ENCODE results near the gene TENM3.

TENM3 gene

DNA sequence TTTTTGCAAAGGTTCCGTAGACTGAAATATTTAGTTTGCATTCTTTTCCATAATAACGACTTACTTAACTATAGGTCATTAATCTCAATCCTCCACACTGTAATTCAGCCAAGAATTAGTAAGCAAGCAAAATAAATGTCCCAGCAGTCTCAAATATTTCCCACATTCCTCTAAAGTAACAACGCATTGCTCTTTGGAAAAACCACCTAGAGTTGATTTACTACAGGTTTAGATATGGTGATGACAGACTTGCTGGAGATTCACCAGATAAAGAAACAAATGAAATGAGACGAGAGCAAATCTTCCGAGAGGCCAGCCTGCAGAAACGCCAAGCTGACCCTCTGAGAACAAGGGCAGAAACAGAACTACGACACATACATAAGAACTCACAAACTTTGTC, 28.9 kb downstream of the TENM3 start:
- no peak overlapping the region for H3K4me3 ChIP-seq (ENCODE audit: low read length in 2 of 2)
- no peaks in the 10 kb centered on the region for H3K27me3 ChIP-seq (ENCODE audit: control insufficient read depth in 1 of 2, insufficient read depth in 2 of 2, low read length in 2 of 2)
- H3K9me3 ChIP-seq (ENCODE audit: control insufficient read depth in 2 of 2, low read length in 2 of 2) = no peaks in the 10 kb centered on the region
- H3K27ac ChIP-seq (ENCODE audit: low read length) = no peak overlapping the region
- no peak overlapping the region for H3K9ac ChIP-seq (ENCODE audit: low read length in 2 of 2)
- H3K4me1 ChIP-seq (ENCODE audit: control insufficient read depth, insufficient read depth, low read length) = no peaks in the 10 kb centered on the region
- H3K36me3 ChIP-seq (ENCODE audit: control insufficient read depth in 2 of 2, insufficient read depth in 2 of 2, low read length in 2 of 2) = no peaks in the 10 kb centered on the region

GRCh38 chr4:182273191-182273935, 30.2 kb downstream of the TENM3 start:
- H3K4me1 ChIP-seq (ENCODE audit: control insufficient read depth, insufficient read depth, low read length) = no peaks in the 10 kb centered on the region
- no peaks in the 10 kb centered on the region for H3K9me3 ChIP-seq (ENCODE audit: control insufficient read depth in 2 of 2, low read length in 2 of 2)
- H3K27ac ChIP-seq (ENCODE audit: low read length) = no peak overlapping the region
- no peaks in the 10 kb centered on the region for H3K36me3 ChIP-seq (ENCODE audit: control insufficient read depth in 2 of 2, insufficient read depth in 2 of 2, low read length in 2 of 2)
- no peaks in the 10 kb centered on the region for H3K27me3 ChIP-seq (ENCODE audit: control insufficient read depth in 1 of 2, insufficient read depth in 2 of 2, low read length in 2 of 2)
- no peak overlapping the region for H3K4me3 ChIP-seq (ENCODE audit: low read length in 2 of 2)
- no peak overlapping the region for H3K9ac ChIP-seq (ENCODE audit: low read length in 2 of 2)

DNA sequence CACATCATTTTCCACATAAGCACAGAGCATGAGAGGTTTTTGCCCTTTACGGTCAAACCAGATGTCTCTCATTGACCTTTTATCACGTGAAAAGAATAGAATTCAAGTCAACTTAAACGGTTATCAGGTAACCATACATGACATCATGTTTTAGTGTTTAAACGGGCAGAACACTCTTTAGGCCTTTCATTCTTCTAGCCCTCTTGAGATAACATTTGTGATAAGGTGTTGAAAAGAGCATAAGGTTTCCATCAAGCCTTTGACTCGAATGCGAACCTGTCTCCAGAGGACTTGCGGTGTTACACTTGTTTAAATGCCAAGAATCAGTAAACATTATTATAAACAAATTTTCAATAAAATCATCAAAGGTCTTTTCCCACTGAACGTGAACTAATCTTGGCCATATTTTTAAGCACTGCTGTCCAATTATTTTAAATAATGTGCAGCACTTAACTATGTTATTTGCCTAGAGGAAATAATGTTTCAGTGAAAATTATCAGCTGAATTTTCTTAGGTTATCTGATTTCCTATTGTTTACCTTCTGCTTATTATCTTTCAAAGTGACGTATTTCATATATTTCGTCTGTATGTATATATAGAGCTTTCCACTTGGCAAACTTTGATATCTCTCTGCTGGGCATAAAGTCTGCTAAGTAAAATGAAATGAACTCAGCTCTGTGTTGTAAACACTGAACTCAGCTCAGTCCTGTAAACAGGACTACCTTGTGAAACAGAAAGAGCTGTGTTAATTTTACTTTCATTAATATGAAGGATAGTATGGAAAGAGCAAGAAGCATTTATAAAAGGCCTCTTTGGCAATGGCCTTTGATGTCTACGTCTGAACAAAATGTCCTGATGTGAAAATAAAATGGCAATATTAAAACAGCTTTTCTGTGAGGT, 33.3 kb downstream of the TENM3 start:
- Histone ChIP-seq H3K9me3 (ENCODE audit: control insufficient read depth in 2 of 2, low read length in 2 of 2) (no peaks in the 10 kb centered on the region), H3K36me3 (ENCODE audit: control insufficient read depth in 2 of 2, insufficient read depth in 2 of 2, low read length in 2 of 2) (no peaks in the 10 kb centered on the region), H3K9ac (ENCODE audit: low read length in 2 of 2) (no peak overlapping the region), H3K27me3 (ENCODE audit: control insufficient read depth in 1 of 2, insufficient read depth in 2 of 2, low read length in 2 of 2) (no peaks in the 10 kb centered on the region), H3K4me1 (ENCODE audit: control insufficient read depth, insufficient read depth, low read length) (no peaks in the 10 kb centered on the region), H3K4me3 (ENCODE audit: low read length in 2 of 2) (no peak overlapping the region), H3K27ac (ENCODE audit: low read length) (no peak overlapping the region)

DNA sequence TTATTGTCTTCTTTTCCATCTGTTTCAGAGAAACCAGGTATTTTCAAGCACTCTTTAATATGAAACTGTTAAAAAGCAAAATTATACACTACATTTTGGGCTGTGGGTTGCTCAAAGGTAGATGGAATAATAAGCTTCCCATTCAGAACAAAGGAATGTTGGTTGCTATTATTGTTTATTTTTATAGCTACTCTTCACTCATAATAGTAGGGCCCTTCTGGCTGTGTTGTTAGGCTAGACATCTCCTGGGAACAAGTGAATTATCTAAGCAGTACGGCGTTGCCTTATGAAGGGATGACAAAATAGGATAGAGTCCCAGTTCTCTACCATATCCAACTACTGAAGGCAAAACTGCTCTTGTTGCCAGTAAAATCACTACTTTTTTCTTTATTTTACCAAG, 34.2 kb downstream of the TENM3 start:
- Histone ChIP-seq H3K36me3 (ENCODE audit: control insufficient read depth in 2 of 2, insufficient read depth in 2 of 2, low read length in 2 of 2) (no peaks in the 10 kb centered on the region), H3K4me1 (ENCODE audit: control insufficient read depth, insufficient read depth, low read length) (no peaks in the 10 kb centered on the region), H3K4me3 (ENCODE audit: low read length in 2 of 2) (no peak overlapping the region), H3K27me3 (ENCODE audit: control insufficient read depth in 1 of 2, insufficient read depth in 2 of 2, low read length in 2 of 2) (no peaks in the 10 kb centered on the region), H3K27ac (ENCODE audit: low read length) (no peak overlapping the region), H3K9ac (ENCODE audit: low read length in 2 of 2) (no peak overlapping the region), H3K9me3 (ENCODE audit: control insufficient read depth in 2 of 2, low read length in 2 of 2) (no peaks in the 10 kb centered on the region)

DNA sequence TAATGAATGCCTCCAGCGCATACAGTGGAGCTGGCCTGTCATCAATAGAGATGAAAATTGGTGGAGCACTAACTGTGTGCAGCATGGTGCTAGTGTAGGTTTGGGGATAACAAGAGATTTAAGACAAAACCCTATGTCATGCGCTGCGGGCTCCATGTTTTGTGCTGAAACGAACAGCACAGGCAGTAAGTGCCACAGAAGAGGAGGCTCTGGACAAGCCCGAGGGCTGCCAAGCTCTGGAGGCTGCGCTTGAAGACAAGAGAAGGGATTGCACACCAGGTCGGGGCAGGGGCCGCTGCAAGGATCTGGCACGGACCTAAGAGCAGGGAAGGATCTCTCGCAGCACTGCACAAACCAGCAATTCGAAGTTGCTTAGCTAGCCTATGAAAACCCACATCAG, 35.5 kb downstream of the TENM3 start:
- Histone ChIP-seq H3K27me3 (ENCODE audit: control insufficient read depth in 1 of 2, insufficient read depth in 2 of 2, low read length in 2 of 2) (no peaks in the 10 kb centered on the region), H3K4me1 (ENCODE audit: control insufficient read depth, insufficient read depth, low read length) (no peaks in the 10 kb centered on the region), H3K9ac (ENCODE audit: low read length in 2 of 2) (no peak overlapping the region), H3K27ac (ENCODE audit: low read length) (no peak overlapping the region), H3K9me3 (ENCODE audit: control insufficient read depth in 2 of 2, low read length in 2 of 2) (no peaks in the 10 kb centered on the region), H3K36me3 (ENCODE audit: control insufficient read depth in 2 of 2, insufficient read depth in 2 of 2, low read length in 2 of 2) (no peaks in the 10 kb centered on the region), H3K4me3 (ENCODE audit: low read length in 2 of 2) (no peak overlapping the region)

DNA sequence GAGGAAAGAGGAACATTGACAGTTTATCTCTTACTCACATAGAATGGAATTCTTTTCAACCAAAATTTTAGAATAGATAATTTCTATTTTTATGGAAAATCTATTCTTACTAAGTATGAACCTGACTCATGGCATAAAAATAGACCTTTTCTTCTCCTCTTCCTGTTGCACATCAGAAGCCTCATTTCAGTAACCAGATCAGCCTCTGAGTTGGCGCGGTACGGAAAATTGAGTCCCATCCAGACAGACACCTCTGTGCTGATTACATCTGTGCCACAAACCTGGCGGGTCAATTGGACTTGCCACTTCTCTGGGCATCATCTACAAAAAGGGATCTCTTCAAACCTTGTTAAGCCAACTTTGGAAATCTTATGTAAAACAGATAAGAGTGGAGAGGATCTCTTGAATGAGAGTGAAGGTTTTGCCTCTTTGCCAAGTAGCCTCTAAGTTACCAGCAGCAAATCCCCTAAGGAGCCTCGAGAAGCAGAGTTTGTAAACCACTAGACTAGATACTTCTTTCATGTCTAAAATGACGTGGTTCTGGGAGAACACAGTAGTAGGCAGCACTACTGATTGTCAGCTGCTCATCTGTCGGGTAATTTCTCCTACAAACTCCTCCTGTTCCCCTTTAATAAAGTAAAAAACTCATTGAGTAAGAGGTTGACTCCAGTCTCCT, 37.4 kb downstream of the TENM3 start:
- Histone ChIP-seq H3K9me3 (ENCODE audit: control insufficient read depth in 2 of 2, low read length in 2 of 2) (no peaks in the 10 kb centered on the region), H3K9ac (ENCODE audit: low read length in 2 of 2) (no peak overlapping the region), H3K36me3 (ENCODE audit: control insufficient read depth in 2 of 2, insufficient read depth in 2 of 2, low read length in 2 of 2) (no peaks in the 10 kb centered on the region), H3K27me3 (ENCODE audit: control insufficient read depth in 1 of 2, insufficient read depth in 2 of 2, low read length in 2 of 2) (no peaks in the 10 kb centered on the region), H3K27ac (ENCODE audit: low read length) (no peak overlapping the region), H3K4me1 (ENCODE audit: control insufficient read depth, insufficient read depth, low read length) (no peaks in the 10 kb centered on the region), H3K4me3 (ENCODE audit: low read length in 2 of 2) (no peak overlapping the region)

GRCh38 chr4:182286035-182286434, 42.8 kb downstream of the TENM3 start:
- H3K27ac ChIP-seq (ENCODE audit: low read length) = no peak overlapping the region
- no peaks in the 10 kb centered on the region for H3K36me3 ChIP-seq (ENCODE audit: control insufficient read depth in 2 of 2, insufficient read depth in 2 of 2, low read length in 2 of 2)
- H3K4me3 ChIP-seq (ENCODE audit: low read length in 2 of 2) = no peak overlapping the region
- H3K9ac ChIP-seq (ENCODE audit: low read length in 2 of 2) = no peak overlapping the region
- H3K9me3 ChIP-seq (ENCODE audit: control insufficient read depth in 2 of 2, low read length in 2 of 2) = no peaks in the 10 kb centered on the region
- H3K27me3 ChIP-seq (ENCODE audit: control insufficient read depth in 1 of 2, insufficient read depth in 2 of 2, low read length in 2 of 2) = no peaks in the 10 kb centered on the region
- no peaks in the 10 kb centered on the region for H3K4me1 ChIP-seq (ENCODE audit: control insufficient read depth, insufficient read depth, low read length)

DNA sequence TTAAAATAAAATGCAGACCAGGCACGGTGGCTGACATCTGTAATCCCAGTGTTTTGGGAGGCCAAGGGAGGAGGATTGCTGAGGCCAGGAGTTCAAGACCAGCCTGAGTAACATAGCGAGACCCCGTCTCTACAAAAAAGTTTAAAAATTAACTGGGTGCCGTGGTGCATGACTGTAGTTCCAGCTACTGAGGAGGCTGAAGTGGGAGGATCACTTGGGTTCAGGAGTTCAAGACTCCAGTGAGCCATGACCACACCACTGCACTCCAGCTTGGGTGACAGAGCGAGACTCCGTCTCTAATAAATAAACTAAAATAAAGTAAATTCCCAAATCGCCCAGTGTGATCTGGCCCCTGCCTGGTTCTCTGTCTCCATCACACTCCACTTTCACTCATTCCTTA, 43.7 kb downstream of the TENM3 start:
- H3K27me3 ChIP-seq (ENCODE audit: control insufficient read depth in 1 of 2, insufficient read depth in 2 of 2, low read length in 2 of 2) = no peaks in the 10 kb centered on the region
- H3K4me3 ChIP-seq (ENCODE audit: low read length in 2 of 2) = no peak overlapping the region
- no peak overlapping the region for H3K27ac ChIP-seq (ENCODE audit: low read length)

DNA sequence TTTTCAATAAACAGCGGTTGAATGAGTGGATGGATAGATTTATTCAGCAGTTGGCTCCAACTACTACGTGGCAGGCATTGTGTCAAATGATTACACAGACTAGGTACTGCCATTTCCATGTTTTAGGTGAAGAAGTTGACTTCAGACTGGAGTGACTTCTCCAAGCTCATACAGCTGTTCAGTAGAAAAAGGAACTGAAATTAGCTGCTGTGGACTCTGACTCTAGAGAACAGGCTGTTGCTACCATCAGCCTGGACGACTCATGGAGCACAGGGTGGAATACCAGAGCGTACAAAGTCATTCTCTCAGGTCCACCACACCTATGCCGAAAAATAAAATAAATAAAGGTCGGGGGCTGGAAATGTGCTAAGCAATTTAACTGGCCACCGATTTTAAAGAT, 45.3 kb downstream of the TENM3 start:
- Histone ChIP-seq H3K9me3 (ENCODE audit: control insufficient read depth in 2 of 2, low read length in 2 of 2) (no peaks in the 10 kb centered on the region), H3K4me3 (ENCODE audit: low read length in 2 of 2) (no peak overlapping the region), H3K36me3 (ENCODE audit: control insufficient read depth in 2 of 2, insufficient read depth in 2 of 2, low read length in 2 of 2) (no peaks in the 10 kb centered on the region), H3K4me1 (ENCODE audit: control insufficient read depth, insufficient read depth, low read length) (no peaks in the 10 kb centered on the region), H3K27me3 (ENCODE audit: control insufficient read depth in 1 of 2, insufficient read depth in 2 of 2, low read length in 2 of 2) (no peaks in the 10 kb centered on the region), H3K9ac (ENCODE audit: low read length in 2 of 2) (no peak overlapping the region), H3K27ac (ENCODE audit: low read length) (no peak overlapping the region)

More for the DNA sequence above, 43.7 kb downstream of the TENM3 start:
- Histone ChIP-seq H3K9ac (ENCODE audit: low read length in 2 of 2) (no peak overlapping the region), H3K9me3 (ENCODE audit: control insufficient read depth in 2 of 2, low read length in 2 of 2) (no peaks in the 10 kb centered on the region), H3K4me1 (ENCODE audit: control insufficient read depth, insufficient read depth, low read length) (no peaks in the 10 kb centered on the region), H3K36me3 (ENCODE audit: control insufficient read depth in 2 of 2, insufficient read depth in 2 of 2, low read length in 2 of 2) (no peaks in the 10 kb centered on the region)

DNA sequence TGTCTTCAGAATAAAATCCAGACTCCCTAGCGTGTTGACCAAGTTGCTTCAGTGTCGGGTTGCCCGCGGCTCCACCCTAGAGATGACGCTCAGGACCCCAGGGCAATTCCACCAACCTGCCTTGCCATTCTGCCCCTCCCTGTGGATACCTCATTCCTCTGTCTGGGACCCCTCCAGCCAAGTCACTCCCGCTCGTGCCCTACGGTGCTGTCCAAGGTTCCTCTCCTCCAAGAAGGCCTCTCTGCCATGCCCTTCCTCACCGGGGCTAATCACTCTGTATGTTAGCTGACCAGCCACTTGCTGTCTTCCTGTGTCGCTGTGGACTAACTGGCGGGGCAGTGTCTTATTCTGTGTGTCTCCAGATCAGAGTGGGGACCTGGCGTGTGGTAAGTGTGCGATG, 46.6 kb downstream of the TENM3 start:
- H3K9ac ChIP-seq (ENCODE audit: low read length in 2 of 2) = no peak overlapping the region
- H3K36me3 ChIP-seq (ENCODE audit: control insufficient read depth in 2 of 2, insufficient read depth in 2 of 2, low read length in 2 of 2) = no peaks in the 10 kb centered on the region
- no peak overlapping the region for H3K27ac ChIP-seq (ENCODE audit: low read length)
- H3K9me3 ChIP-seq (ENCODE audit: control insufficient read depth in 2 of 2, low read length in 2 of 2) = no peaks in the 10 kb centered on the region
- no peak overlapping the region for H3K4me3 ChIP-seq (ENCODE audit: low read length in 2 of 2)
- no peaks in the 10 kb centered on the region for H3K27me3 ChIP-seq (ENCODE audit: control insufficient read depth in 1 of 2, insufficient read depth in 2 of 2, low read length in 2 of 2)
- no peaks in the 10 kb centered on the region for H3K4me1 ChIP-seq (ENCODE audit: control insufficient read depth, insufficient read depth, low read length)
